ENCODE data around the gene PPP1R37.

- TF ChIP-seq CTCF (IDR thresholded peaks at IDR 0.05) (no peak), POLR2A (IDR thresholded peaks at IDR 0.05) (no peak)
These were observed 22.8 kb upstream of the PPP1R37 start for GRCh38 chr19:45070214-45070613.

Data from lower leg skin (tissue), 3 donors.